NT2/D1 (cell line): ENCODE measurements around the gene PSMD1.
"Not testable (repeated sequence)": the region's sequence is repeated elsewhere in the genome, so short reads cannot be mapped to it uniquely, and the experiment has no call there.

ENCODE experiments used
- DNase-seq: peaks from one replicate; pipeline ENCODE4 v3.0.0-alpha.2; 2011; ENCODE audit warnings: low read depth, low spot score
- H3K27me3 ChIP-seq: 2 replicates; pipeline ENCODE4 v1.6.0; 2011; ENCODE audit warnings: mild to moderate bottlenecking; ENCODE audit not compliant: insufficient read length, insufficient read depth
- H3K36me3 ChIP-seq: 2 replicates; pipeline ENCODE4 v1.6.1; 2011; ENCODE audit warnings: mild to moderate bottlenecking, low read length, mixed read lengths; ENCODE audit not compliant: insufficient read depth, insufficient read length
- H3K4me1 ChIP-seq: 2 replicates; pipeline ENCODE4 v1.5.1; 2011; ENCODE audit not compliant: insufficient read depth, insufficient read length
- H3K4me3 ChIP-seq: 2 replicates; pipeline ENCODE4 v1.5.1; 2011; ENCODE audit warnings: low read depth; ENCODE audit not compliant: insufficient read length
- H3K9ac ChIP-seq: 2 replicates; pipeline ENCODE4 v1.6.0; 2011; ENCODE audit warnings: low read depth; ENCODE audit not compliant: insufficient read length
- H3K9me3 ChIP-seq: 2 replicates; pipeline ENCODE4 v1.5.1; 2011; ENCODE audit warnings: mild to moderate bottlenecking, low read length; ENCODE audit not compliant: insufficient read depth
- SUZ12 ChIP-seq: IDR thresholded peaks from 2 replicates; pipeline ENCODE4 v1.6.1; 2011; ENCODE audit not compliant: insufficient read length, insufficient read depth; ENCODE audit errors: extremely low read depth
- YY1 ChIP-seq: IDR thresholded peaks from 2 replicates; pipeline ENCODE4 v1.6.1; 2011; ENCODE audit not compliant: insufficient read length, insufficient read depth
- ZNF274 ChIP-seq: IDR thresholded peaks from 2 replicates; pipeline ENCODE4 v1.6.1; 2011; ENCODE audit warnings: mild to moderate bottlenecking, low read depth, low read length

The PSMD1 gene

GRCh38 chr2:231084565-231084964, 27.9 kb downstream of the PSMD1 start:
- H3K9me3 ChIP-seq = no peaks in the 10 kb centered on the region
- no peak overlapping the region for H3K4me3 ChIP-seq
- no peaks in the 10 kb centered on the region for H3K4me1 ChIP-seq
- H3K36me3 ChIP-seq = peaks cover 93% of the 10 kb centered on the region
- DNase-seq = no peak
- no peaks in the 10 kb centered on the region for H3K27me3 ChIP-seq
- TF ChIP-seq ZNF274 (no peak), SUZ12 (no peak), YY1 (no peak)
- H3K9ac ChIP-seq = no peak overlapping the region

- Histone ChIP-seq H3K9me3 (0 out of 2 replicates have a peak, but pooled peaks cover 7% of the 10 kb centered on the region), H3K36me3 (peaks cover 96% of the 10 kb centered on the region)
Measured at GRCh38 chr2:231088754-231089153, 32.1 kb downstream of the PSMD1 start.

GRCh38 chr2:231093933-231094332, 37.3 kb downstream of the PSMD1 start:
- H3K4me3 ChIP-seq = no peak overlapping the region
- no peak overlapping the region for H3K9ac ChIP-seq
- TF ChIP-seq YY1 (no peak), SUZ12 (no peak), ZNF274 (no peak)
- no peaks in the 10 kb centered on the region for H3K27me3 ChIP-seq
- H3K36me3 ChIP-seq = peaks cover 87% of the 10 kb centered on the region
- DNase-seq = no peak
- peaks cover 4% of the 10 kb centered on the region for H3K4me1 ChIP-seq
- peaks cover 27% of the 10 kb centered on the region; the same call in 1 of the 2 replicates for H3K9me3 ChIP-seq

More at GRCh38 chr2:231088754-231089153, 32.1 kb downstream of the PSMD1 start:
- Histone ChIP-seq H3K4me3 (no peak overlapping the region), H3K4me1 (no peaks in the 10 kb centered on the region), H3K9ac (no peak overlapping the region), H3K27me3 (no peaks in the 10 kb centered on the region)
- no peak for DNase-seq
- no peak for TF ChIP-seq YY1
- no peak for TF ChIP-seq SUZ12
- TF ChIP-seq ZNF274 = no peak

- H3K4me3 ChIP-seq = no peak overlapping the region
- no peaks in the 10 kb centered on the region for H3K27me3 ChIP-seq
- H3K9ac ChIP-seq = no peak overlapping the region
- H3K4me1 ChIP-seq = peaks cover 4% of the 10 kb centered on the region
- TF ChIP-seq YY1 (no peak), ZNF274 (no peak), SUZ12 (no peak)
- peaks cover 87% of the 10 kb centered on the region for H3K36me3 ChIP-seq
- no peak for DNase-seq
- H3K9me3 ChIP-seq = peaks cover 36% of the 10 kb centered on the region
Measured at GRCh38 chr2:231094736-231095346, 38.2 kb downstream of the PSMD1 start.

GRCh38 chr2:231099918-231100317, 43.3 kb downstream of the PSMD1 start:
- H3K9ac ChIP-seq = no peak overlapping the region
- peaks cover 30% of the 10 kb centered on the region for H3K9me3 ChIP-seq
- TF ChIP-seq YY1 (no peak), ZNF274 (no peak), SUZ12 (no peak)
- peaks cover 68% of the 10 kb centered on the region for H3K36me3 ChIP-seq
- no peak overlapping the region for H3K4me3 ChIP-seq
- H3K4me1 ChIP-seq = peaks cover 7% of the 10 kb centered on the region
- H3K27me3 ChIP-seq = no peaks in the 10 kb centered on the region
- peak; percentile 11 for DNase-seq

GRCh38 chr2:231100321-231100720, 43.7 kb downstream of the PSMD1 start:
- not testable (repeated sequence) for H3K27me3 ChIP-seq, H3K4me3 ChIP-seq, H3K9ac ChIP-seq, DNase-seq, H3K4me1 ChIP-seq
- peaks cover 26% of the 10 kb centered on the region for H3K9me3 ChIP-seq
- peaks cover 64% of the 10 kb centered on the region for H3K36me3 ChIP-seq

GRCh38 chr2:231100990-231101389, 44.3 kb downstream of the PSMD1 start:
- Histone ChIP-seq H3K27me3 (no peaks in the 10 kb centered on the region), H3K4me1 (peaks cover 3% of the 10 kb centered on the region), H3K9me3 (peaks cover 22% of the 10 kb centered on the region), H3K36me3 (peaks cover 61% of the 10 kb centered on the region), H3K9ac (no peak overlapping the region), H3K4me3 (no peak overlapping the region)
- TF ChIP-seq SUZ12 (no peak), ZNF274 (no peak), YY1 (no peak)
- DNase-seq = no peak
